Measurements from ENCODE around the gene VAPB. TPM values are rescaled to one million over a fixed set of nuclear protein-coding genes. Genes with fewer than 3 reads are reported as not detected.

Gene VAPB
- total RNA-seq, 1 experiment from 2014 or later = 82.4 TPM

DNA sequence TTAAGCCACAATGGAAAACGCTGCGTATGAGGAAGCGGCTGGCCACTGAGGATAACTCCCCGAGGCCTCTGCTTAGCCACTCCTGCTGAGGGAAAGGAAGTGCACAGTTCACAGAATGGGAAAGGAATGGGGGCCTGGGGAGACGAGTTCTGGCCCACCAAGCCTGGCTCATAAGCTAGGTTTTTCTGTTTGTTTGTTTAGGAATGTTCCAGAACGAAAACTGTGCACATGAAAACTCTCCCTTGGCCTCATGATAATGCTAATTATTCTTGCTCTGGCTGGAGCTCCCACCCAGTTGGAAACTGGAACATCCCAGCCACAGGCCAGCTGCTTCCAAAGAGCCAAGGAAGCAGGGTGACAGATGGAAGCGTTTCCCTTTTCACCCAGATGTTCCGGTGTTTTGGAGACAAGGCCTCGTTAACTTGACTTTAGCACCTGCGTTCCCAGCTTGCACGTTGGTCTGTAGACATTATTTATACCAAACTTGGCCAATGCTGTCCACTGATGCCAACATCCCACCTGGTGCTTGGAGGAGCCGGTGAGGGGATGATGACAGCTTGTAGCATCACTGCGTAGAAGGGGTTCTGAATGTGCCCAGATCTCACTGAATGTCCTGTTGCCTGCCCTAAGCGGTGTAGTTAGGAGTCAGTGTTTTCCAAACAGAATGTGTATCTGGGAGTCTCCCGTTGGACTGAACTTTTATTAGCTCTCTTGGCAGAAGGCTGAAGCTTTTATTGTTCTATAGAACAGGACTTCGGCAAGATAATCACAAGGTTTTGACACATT, 91.7 kb downstream of the VAPB start:
- Mint-ChIP-seq H3K36me3 (ENCODE audit: insufficient read depth, unreplicated experiment) (no peaks in the 10 kb centered on the region), H3K4me3 (ENCODE audit: low read depth, unreplicated experiment) (no peak overlapping the region), H3K27me3 (ENCODE audit: unreplicated experiment) (peaks cover 49% of the 10 kb centered on the region), H3K27ac (ENCODE audit: unreplicated experiment) (no peak overlapping the region), H3K9me3 (ENCODE audit: low read depth, unreplicated experiment) (peaks cover 12% of the 10 kb centered on the region), H3K4me1 (ENCODE audit: low read depth, unreplicated experiment) (no peaks in the 10 kb centered on the region)
- TF ChIP-seq, protein P1, sequence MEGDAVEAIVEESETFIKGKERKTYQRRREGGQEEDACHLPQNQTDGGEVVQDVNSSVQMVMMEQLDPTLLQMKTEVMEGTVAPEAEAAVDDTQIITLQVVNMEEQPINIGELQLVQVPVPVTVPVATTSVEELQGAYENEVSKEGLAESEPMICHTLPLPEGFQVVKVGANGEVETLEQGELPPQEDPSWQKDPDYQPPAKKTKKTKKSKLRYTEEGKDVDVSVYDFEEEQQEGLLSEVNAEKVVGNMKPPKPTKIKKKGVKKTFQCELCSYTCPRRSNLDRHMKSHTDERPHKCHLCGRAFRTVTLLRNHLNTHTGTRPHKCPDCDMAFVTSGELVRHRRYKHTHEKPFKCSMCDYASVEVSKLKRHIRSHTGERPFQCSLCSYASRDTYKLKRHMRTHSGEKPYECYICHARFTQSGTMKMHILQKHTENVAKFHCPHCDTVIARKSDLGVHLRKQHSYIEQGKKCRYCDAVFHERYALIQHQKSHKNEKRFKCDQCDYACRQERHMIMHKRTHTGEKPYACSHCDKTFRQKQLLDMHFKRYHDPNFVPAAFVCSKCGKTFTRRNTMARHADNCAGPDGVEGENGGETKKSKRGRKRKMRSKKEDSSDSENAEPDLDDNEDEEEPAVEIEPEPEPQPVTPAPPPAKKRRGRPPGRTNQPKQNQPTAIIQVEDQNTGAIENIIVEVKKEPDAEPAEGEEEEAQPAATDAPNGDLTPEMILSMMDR (IDR thresholded peaks at IDR 0.05; ENCODE audit: unreplicated experiment) = no peak
- CTCF ChIA-PET = interaction anchor here (1.1 to 2.4 kb wide), 2 partner anchors 171 to 358 kb away, joined by 3 to 12 read pairs; partner anchors contain the start of gene STX16
- BruUV-seq (replicated peaks) = no TSS peak
- no peak for DNase-seq
- intact Hi-C loops (cut with micrococcal nuclease; ENCODE audit: unreplicated experiment) = loop anchor here (5.0 kb wide), 1 partner anchor 167 kb away; no protein-coding TSS in a partner anchor

DNA sequence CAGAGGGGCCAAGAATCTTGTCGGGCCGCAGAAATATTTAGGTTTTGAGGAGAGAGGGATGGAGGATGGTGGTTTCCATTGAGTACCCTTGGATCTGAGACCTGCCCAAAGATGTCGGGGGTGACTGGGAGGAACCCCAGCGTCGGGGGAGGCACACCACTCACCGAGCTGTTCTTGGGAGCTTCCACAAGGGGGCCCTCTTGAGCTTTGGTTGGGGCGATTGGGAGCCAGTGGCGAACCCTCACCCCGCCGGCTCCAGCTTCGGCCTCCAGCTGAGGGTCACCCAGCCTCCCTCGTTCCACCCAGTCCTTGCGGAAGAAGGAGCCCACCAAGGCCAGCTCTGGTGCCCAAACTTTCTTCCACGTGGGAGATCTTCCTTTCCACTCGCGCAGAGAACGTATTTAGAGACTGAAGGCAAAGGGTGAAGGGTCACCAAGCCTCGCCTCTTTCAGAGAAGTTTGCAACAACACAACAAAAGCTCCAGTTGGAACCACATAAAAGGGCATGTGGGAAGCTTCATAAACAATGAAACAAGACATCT, 92.5 kb downstream of the VAPB start:
- CTCF ChIA-PET = interaction anchor here (0.7 to 2.4 kb wide), 3 partner anchors 155 to 357 kb away, joined by 3 to 12 read pairs (median 4); partner anchors contain the start of gene STX16
- Mint-ChIP-seq H3K4me3 (ENCODE audit: low read depth, unreplicated experiment) (no peak overlapping the region), H3K4me1 (ENCODE audit: low read depth, unreplicated experiment) (no peaks in the 10 kb centered on the region), H3K36me3 (ENCODE audit: insufficient read depth, unreplicated experiment) (no peaks in the 10 kb centered on the region), H3K27ac (ENCODE audit: unreplicated experiment) (no peak overlapping the region), H3K9me3 (ENCODE audit: low read depth, unreplicated experiment) (peaks cover 17% of the 10 kb centered on the region), H3K27me3 (ENCODE audit: unreplicated experiment) (peaks cover 50% of the 10 kb centered on the region)
- no TSS peak for BruUV-seq (replicated peaks)
- TF ChIP-seq, protein P1 (IDR thresholded peaks at IDR 0.05; ENCODE audit: unreplicated experiment) = peak; percentile 61
- DNase-seq = peak; percentile 61
- intact Hi-C loops (cut with micrococcal nuclease; ENCODE audit: unreplicated experiment) = loop anchor here (5.0 kb wide), 1 partner anchor 166 kb away; no protein-coding TSS in a partner anchor

DNA sequence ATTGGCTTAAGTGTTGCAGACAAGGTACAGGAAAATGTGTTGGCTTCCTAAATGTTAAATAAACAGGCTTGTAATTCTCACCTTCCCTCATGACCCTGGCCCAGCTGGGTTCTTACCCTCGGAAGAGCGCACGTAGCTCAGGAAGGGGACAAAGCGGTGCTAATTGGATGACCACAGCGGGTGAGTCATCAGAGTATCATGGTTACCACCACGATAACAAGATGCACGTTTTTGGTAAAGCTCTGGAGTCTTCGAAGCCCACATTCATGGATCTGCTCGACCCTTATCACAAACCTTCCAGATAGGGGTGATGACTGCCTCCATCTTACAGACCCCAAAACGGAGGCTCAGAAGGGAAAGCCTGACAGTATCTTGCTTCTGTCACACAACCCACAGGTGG, 93.4 kb downstream of the VAPB start:
- no peaks in the 10 kb centered on the region for H3K4me1 Mint-ChIP-seq (ENCODE audit: low read depth, unreplicated experiment)
- peaks cover 13% of the 10 kb centered on the region for H3K9me3 Mint-ChIP-seq (ENCODE audit: low read depth, unreplicated experiment)
- DNase-seq = no peak
- TF ChIP-seq, protein P1 (IDR thresholded peaks at IDR 0.05; ENCODE audit: unreplicated experiment) = no peak
- no peaks in the 10 kb centered on the region for H3K36me3 Mint-ChIP-seq (ENCODE audit: insufficient read depth, unreplicated experiment)
- BruUV-seq (replicated peaks) = no TSS peak
- peaks cover 52% of the 10 kb centered on the region for H3K27me3 Mint-ChIP-seq (ENCODE audit: unreplicated experiment)
- no peak overlapping the region for H3K27ac Mint-ChIP-seq (ENCODE audit: unreplicated experiment)
- H3K4me3 Mint-ChIP-seq (ENCODE audit: low read depth, unreplicated experiment) = no peak overlapping the region
- intact Hi-C loops (cut with micrococcal nuclease; ENCODE audit: unreplicated experiment) = loop anchor here (5.0 kb wide), 1 partner anchor 165 kb away; no protein-coding TSS in a partner anchor
- CTCF ChIA-PET = interaction anchor here (0.5 to 2.4 kb wide), 3 partner anchors 16 to 1012 kb away, joined by 3 to 12 read pairs (median 4); partner anchors contain the start of gene STX16

DNA sequence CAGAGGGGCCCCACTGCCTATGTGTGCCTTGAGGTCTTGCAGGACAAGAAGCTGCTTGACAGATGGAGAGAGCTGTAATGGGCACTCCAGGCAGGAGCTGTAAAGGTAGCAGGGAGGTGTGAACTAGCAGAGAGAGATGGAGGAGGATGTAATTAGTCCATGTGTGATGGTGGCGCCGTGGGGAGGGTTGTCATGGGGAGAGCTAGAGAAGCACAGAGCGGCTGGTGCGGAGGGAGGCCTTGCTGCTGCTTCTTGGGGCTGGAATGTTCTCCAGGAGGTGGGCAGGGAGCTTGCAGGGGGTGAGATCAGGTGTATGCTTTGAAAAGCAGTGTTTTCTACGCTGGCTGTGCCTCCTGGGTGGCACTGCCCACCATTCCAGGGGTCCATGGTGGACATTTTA, 94.0 kb downstream of the VAPB start:
- Mint-ChIP-seq H3K27ac (ENCODE audit: unreplicated experiment) (no peak overlapping the region), H3K27me3 (ENCODE audit: unreplicated experiment) (peaks cover 53% of the 10 kb centered on the region), H3K4me1 (ENCODE audit: low read depth, unreplicated experiment) (no peaks in the 10 kb centered on the region), H3K4me3 (ENCODE audit: low read depth, unreplicated experiment) (no peak overlapping the region), H3K36me3 (ENCODE audit: insufficient read depth, unreplicated experiment) (no peaks in the 10 kb centered on the region), H3K9me3 (ENCODE audit: low read depth, unreplicated experiment) (peaks cover 11% of the 10 kb centered on the region)
- BruUV-seq (replicated peaks) = no TSS peak
- TF ChIP-seq, protein P1 (IDR thresholded peaks at IDR 0.05; ENCODE audit: unreplicated experiment) = no peak
- CTCF ChIA-PET = interaction anchor here (1.5 to 2.4 kb wide), 2 partner anchors 15 to 169 kb away, joined by 3 to 12 read pairs; partner anchors contain the start of gene STX16
- intact Hi-C loops (cut with micrococcal nuclease; ENCODE audit: unreplicated experiment) = loop anchor here (5.0 kb wide), 1 partner anchor 164 kb away; no protein-coding TSS in a partner anchor
- DNase-seq = no peak
